Tibial nerve (tissue), 4 donors: ENCODE measurements around the gene FOXK1. TPM values are rescaled to one million over a fixed set of nuclear protein-coding genes. Genes with fewer than 3 reads are reported as not detected.

Experiments used
- DNase-seq, 2 donors: peaks; one replicate each; pipeline ENCODE4 v3.0.0-alpha.2; 2019; ENCODE audit warnings: low spot score in 2 of 2
- H3K27ac ChIP-seq, 4 donors: fragments of 200-600 bp; sonication (generic) in 3 of 4; one replicate each; pipeline ENCODE4 v1.5.1; 2017 to 2019; ENCODE audit warnings: mild to moderate bottlenecking in 1 of 4
- H3K27me3 ChIP-seq, 2 donors: fragments of 200-600 bp; sonication (generic) in 1 of 2; one replicate each; pipeline versions ENCODE4 v1.5.1 to v1.6.0; 2017 to 2019
- H3K36me3 ChIP-seq, 3 donors: fragments of 200-600 bp; sonication (generic); one replicate each; pipeline ENCODE4 v1.5.1; 2018 to 2019
- H3K4me1 ChIP-seq, 4 donors: fragments of 200-600 bp; sonication (generic) in 3 of 4; one replicate each; pipeline ENCODE4 v1.5.1; 2017 to 2019
- H3K4me3 ChIP-seq, 4 donors: fragments of 200-600 bp; sonication (generic) in 3 of 4; one replicate each; pipeline ENCODE4 v1.5.1; 2017 to 2019; ENCODE audit warnings: mild to moderate bottlenecking in 1 of 4, moderate library complexity in 1 of 4
- H3K9me3 ChIP-seq, 4 donors: fragments of 200-600 bp; sonication (generic) in 3 of 4; one replicate each; pipeline ENCODE4 v1.5.1; 2017 to 2019
- CTCF ChIP-seq, 5 experiments: fragments of 200-600 bp in 3 of 5; fragments of 450-650 bp in 2 of 5; sonication (generic) in 3 of 5; IDR thresholded peaks; one replicate each; pipeline ENCODE4 v1.5.1; 2016 to 2019; ENCODE audit warnings: antibody characterized with exemption in 5 of 5, mild to moderate bottlenecking in 3 of 5, moderate library complexity in 2 of 5
- EP300 ChIP-seq, 2 donors: sonication (generic); formaldehyde crosslinking; IDR thresholded peaks; one replicate each; pipeline ENCODE4 v1.6.1; 2017; ENCODE audit warnings: antibody characterized with exemption in 2 of 2, mild to moderate bottlenecking in 1 of 2
- POLR2A ChIP-seq, 2 donors: fragments of 450-650 bp; IDR thresholded peaks; one replicate each; pipeline ENCODE4 v1.6.1; 2017; ENCODE audit warnings: antibody characterized with exemption in 2 of 2, mild to moderate bottlenecking in 2 of 2, moderate library complexity in 2 of 2
- WGBS, 2 donors: methylation state at CpG; one replicate each; pipeline ENCODE4 v1.1.5; 2018; 5-methylcytosine and 5-hydroxymethylcytosine counted together
- total RNA-seq, 4 donors: library from RNA; depleted of rRNA; stranded (reverse); fragments of >200 nt; gene quantifications; one replicate each; pipeline ENCODE4 v1.1.0, GENCODE V29; 2016

Gene FOXK1
- total RNA-seq, 4 donors from 2014 or later: 24.5 to 47.3 (median 26.4) TPM

- H3K9me3 ChIP-seq: no peaks in the 10 kb centered on the region
- H3K36me3 ChIP-seq: peaks cover 0 to 27% (median 0%) of the 10 kb centered on the region in 3 donors
- peak overlapping the region in 2 of 4 donors; percentile 3 to 18 for H3K27ac ChIP-seq
- WGBS, 2 donors: 31 to 50% methylated on average over 13 of the region's 13 CpGs
- no peak overlapping the region for H3K4me3 ChIP-seq
- peaks cover 0 to 58% (median 20%) of the 10 kb centered on the region in 4 donors for H3K4me1 ChIP-seq
- TF ChIP-seq EP300 (IDR thresholded peaks at IDR 0.05): peak; percentile 29 to 81
- no peak for TF ChIP-seq CTCF (IDR thresholded peaks at IDR 0.05)
- peak in 1 of 2 donors; percentile 58 for DNase-seq
- H3K27me3 ChIP-seq: no peaks in the 10 kb centered on the region
Measured at GRCh38 chr7:4715410-4715776, 33.3 kb downstream of the FOXK1 start.

GRCh38 chr7:4716946-4717795 is 35.1 kb downstream of the FOXK1 start:
- Histone ChIP-seq H3K27me3 (no peaks in the 10 kb centered on the region), H3K27ac (no peak overlapping the region), H3K4me1 (peaks cover 0 to 54% (median 19%) of the 10 kb centered on the region in 4 donors), H3K36me3 (peaks cover 0 to 19% (median 0%) of the 10 kb centered on the region in 3 donors), H3K4me3 (no peak overlapping the region), H3K9me3 (no peaks in the 10 kb centered on the region)
- DNase-seq: no peak
- 91% methylated on average over 29 of the region's 29 CpGs for whole genome bisulfite sequencing, 2 donors
- no peak for TF ChIP-seq CTCF (IDR thresholded peaks at IDR 0.05)
- TF ChIP-seq EP300 (IDR thresholded peaks at IDR 0.05): no peak

DNA sequence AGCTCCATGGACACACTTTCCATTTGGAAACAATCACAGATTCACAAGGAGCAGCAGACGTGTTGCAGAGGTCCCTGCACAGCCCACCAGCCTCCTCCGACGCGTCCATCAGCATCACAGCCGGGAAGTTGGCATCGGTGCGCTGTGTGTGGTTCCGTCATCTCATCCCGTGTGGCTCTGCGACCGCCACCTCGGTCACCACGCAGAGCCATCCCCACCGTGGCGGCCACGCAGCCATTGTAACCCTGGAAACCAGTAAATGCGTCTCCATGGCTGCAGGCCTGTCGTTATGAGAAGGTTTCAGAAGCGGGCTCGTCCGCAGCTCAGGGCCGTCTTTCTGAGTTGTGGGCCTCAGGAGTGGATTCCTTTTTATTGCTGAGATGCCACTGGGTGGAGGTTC is 36.0 kb downstream of the FOXK1 start:
- WGBS, 2 donors: 91% methylated on average over 22 of the region's 22 CpGs

DNA sequence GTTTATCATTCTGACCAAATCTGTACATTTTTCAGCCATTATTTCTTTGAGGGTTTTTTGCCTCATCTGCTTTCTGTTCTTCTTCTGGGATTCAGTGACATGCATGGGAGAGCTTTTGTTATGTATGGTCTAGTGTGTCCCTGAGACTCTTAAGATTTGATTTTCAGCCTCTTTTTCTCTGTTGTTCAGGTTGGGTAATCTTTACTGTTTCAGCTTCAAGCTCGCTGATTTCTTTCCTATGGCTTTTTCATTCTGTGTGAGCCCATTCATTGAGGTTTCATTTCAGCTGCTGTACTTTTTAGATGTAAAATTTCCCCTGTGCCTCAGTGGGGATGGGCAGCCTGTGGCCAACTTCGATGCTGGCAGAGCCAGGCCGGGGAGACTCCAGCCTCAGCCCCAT is 38.1 kb downstream of the FOXK1 start:
- peaks cover 0 to 49% (median 21%) of the 10 kb centered on the region in 4 donors for H3K4me1 ChIP-seq
- H3K27ac ChIP-seq: no peak overlapping the region
- no peak for DNase-seq
- TF ChIP-seq EP300 (IDR thresholded peaks at IDR 0.05) (no peak), POLR2A (IDR thresholded peaks at IDR 0.05) (no peak), CTCF (IDR thresholded peaks at IDR 0.05) (no peak)
- no peaks in the 10 kb centered on the region for H3K27me3 ChIP-seq
- H3K9me3 ChIP-seq: no peaks in the 10 kb centered on the region
- no peak overlapping the region for H3K4me3 ChIP-seq
- H3K36me3 ChIP-seq: peaks cover 0 to 27% (median 0%) of the 10 kb centered on the region in 3 donors
- 94% methylated on average over 3 of the region's 3 CpGs for WGBS, 2 donors

More for the DNA sequence above, 36.0 kb downstream of the FOXK1 start:
- DNase-seq: no peak
- TF ChIP-seq POLR2A (IDR thresholded peaks at IDR 0.05) (no peak), CTCF (IDR thresholded peaks at IDR 0.05) (no peak), EP300 (IDR thresholded peaks at IDR 0.05) (no peak)
- Histone ChIP-seq H3K36me3 (peaks cover 0 to 27% (median 0%) of the 10 kb centered on the region in 3 donors), H3K9me3 (no peaks in the 10 kb centered on the region), H3K4me1 (peaks cover 0 to 52% (median 14%) of the 10 kb centered on the region in 4 donors), H3K27me3 (no peaks in the 10 kb centered on the region), H3K27ac (no peak overlapping the region), H3K4me3 (no peak overlapping the region)

DNA sequence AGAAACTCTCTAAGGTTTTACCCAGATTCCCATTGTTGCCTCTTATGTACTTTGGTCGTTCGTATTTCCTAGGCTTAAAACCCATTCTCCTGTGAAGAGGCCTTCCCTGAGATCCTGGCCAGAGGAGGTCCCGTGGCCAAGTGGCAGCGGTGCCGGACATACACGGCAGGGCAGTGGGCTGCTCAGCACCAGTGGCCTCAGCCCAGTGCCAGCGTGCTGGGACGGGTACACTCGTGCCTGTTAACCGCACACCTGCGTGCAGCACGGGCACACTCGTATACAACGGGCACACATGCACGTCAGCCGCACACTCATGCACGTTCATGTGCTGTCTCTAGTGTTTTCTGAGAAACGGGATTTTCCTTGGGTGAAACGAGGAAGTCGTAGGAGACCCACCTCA is 40.2 kb downstream of the FOXK1 start:
- Histone ChIP-seq H3K4me1 (peaks cover 0 to 51% (median 16%) of the 10 kb centered on the region in 4 donors), H3K27ac (no peak overlapping the region), H3K4me3 (no peak overlapping the region), H3K27me3 (no peaks in the 10 kb centered on the region), H3K36me3 (peaks cover 0 to 27% (median 0%) of the 10 kb centered on the region in 3 donors), H3K9me3 (no peaks in the 10 kb centered on the region)
- WGBS, 2 donors: 92 to 93% methylated on average over 20 of the region's 20 CpGs
- no peak for DNase-seq
- TF ChIP-seq POLR2A (IDR thresholded peaks at IDR 0.05) (no peak), CTCF (IDR thresholded peaks at IDR 0.05) (no peak), EP300 (IDR thresholded peaks at IDR 0.05) (no peak)
